HepG2 (cell line): Measurements from ENCODE around the gene LRPPRC. TPM values are rescaled to one million over a fixed set of nuclear protein-coding genes. Genes with fewer than 3 reads are reported as not detected.
A peak's percentile ranks its signal among the peaks of the same experiment; 100 is the strongest.

Source experiments
- CREBL2 ChIP-seq: sonication (generic); formaldehyde crosslinking; IDR thresholded peaks from 2 replicates; pipeline ENCODE4 v1.8.1; 2023; ENCODE audit warnings: missing genetic modification reagents, mild to moderate bottlenecking, borderline replicate concordance
- HDAC1 ChIP-seq: sonication (generic); formaldehyde crosslinking; IDR thresholded peaks from 2 replicates; pipeline ENCODE4 v1.5.1; 2020; ENCODE audit warnings: mild to moderate bottlenecking, missing genetic modification reagents
- HNF4A ChIP-seq: sonication (generic); formaldehyde crosslinking; IDR thresholded peaks from 2 replicates; pipeline ENCODE4 v1.4.0; 2020; ENCODE audit warnings: missing genetic modification reagents
- LCORL ChIP-seq, 2 experiments: fragments of 450-650 bp in 1 of 2; sonication (generic) in 1 of 2; formaldehyde crosslinking in 1 of 2; IDR thresholded peaks; 2 replicates each; pipeline versions ENCODE4 v1.5.0 to v1.6.1; 2017 to 2020; ENCODE audit warnings: antibody characterized with exemption in 1 of 2, missing genetic modification reagents in 1 of 2
- MIER3 ChIP-seq: IDR thresholded peaks from 2 replicates; pipeline ENCODE4 v1.6.1; 2016; ENCODE audit warnings: missing compliant biosample characterization, borderline replicate concordance
- NFYC ChIP-seq: IDR thresholded peaks from 2 replicates; pipeline ENCODE4 v1.6.1; 2016; ENCODE audit warnings: missing genetic modification reagents, missing compliant biosample characterization
- YEATS4 ChIP-seq: sonication (generic); formaldehyde crosslinking; IDR thresholded peaks from 2 replicates; pipeline ENCODE4 v1.4.0; 2020; ENCODE audit warnings: missing genetic modification reagents, borderline replicate concordance
- ZBTB40 ChIP-seq, 2 experiments: fragments of 450-650 bp in 1 of 2; sonication (generic) in 1 of 2; formaldehyde crosslinking in 1 of 2; IDR thresholded peaks; 2 replicates each; pipeline versions ENCODE4 v1.6.1 to v1.8.0; 2016 to 2022; ENCODE audit warnings: antibody characterized with exemption in 1 of 2, mild to moderate bottlenecking in 1 of 2, missing genetic modification reagents in 1 of 2
- ZNF138 ChIP-seq: sonication (generic); formaldehyde crosslinking; IDR thresholded peaks from 2 replicates; pipeline ENCODE4 v1.5.0; 2020; ENCODE audit warnings: mild to moderate bottlenecking, low read depth, missing genetic modification reagents
- ZNF235 ChIP-seq: sonication (generic); formaldehyde crosslinking; IDR thresholded peaks from 2 replicates; pipeline ENCODE4 v1.8.1; 2023; ENCODE audit warnings: mild to moderate bottlenecking, missing genetic modification reagents, borderline replicate concordance
- ZNF512B ChIP-seq: sonication (generic); formaldehyde crosslinking; IDR thresholded peaks from 2 replicates; pipeline ENCODE4 v1.5.1; 2020; ENCODE audit warnings: missing genetic modification reagents, mild to moderate bottlenecking, borderline replicate concordance
- ZNF572 ChIP-seq: sonication (generic); formaldehyde crosslinking; IDR thresholded peaks from 2 replicates; pipeline ENCODE4 v1.5.1; 2020; ENCODE audit warnings: mild to moderate bottlenecking, missing genetic modification reagents
- ZNF644 ChIP-seq: IDR thresholded peaks from 2 replicates; pipeline ENCODE4 v1.6.1; 2016; ENCODE audit warnings: low read depth
- polyA plus RNA-seq, 8 experiments: library from polyadenylated mRNA; depleted of rRNA in 3 of 8; stranded (reverse) in 7 of 8; unstranded in 1 of 8; fragments of >200 nt; fragmentation: Illumina TruSeq in 4 of 8; extraction: Trizol in 4 of 8; gene quantifications; 2 replicates each; pipeline versions ENCODE4 v1.2.1 to v1.2.3, GENCODE V29; 2011 to 2016; ENCODE audit warnings: low read depth in 4 of 8, missing spikeins in 1 of 8, mixed read lengths in 1 of 8; ENCODE audit not compliant: insufficient read depth in 1 of 8
- total RNA-seq, 5 experiments: library from RNA; depleted of rRNA; stranded (reverse); fragments of >200 nt; fragmentation: Illumina TruSeq; extraction: Trizol; gene quantifications; 2 replicates each; pipeline ENCODE4 v1.2.3, GENCODE V29; 2016; ENCODE audit warnings: low read depth in 1 of 5
- TF ChIP-seq, protein P1 (sequence below): sonication (generic); formaldehyde crosslinking; IDR thresholded peaks from 2 replicates; pipeline ENCODE4 v1.9.0; 2021; ENCODE audit warnings: missing genetic modification reagents, borderline replicate concordance

LRPPRC gene
- total and polyA plus RNA-seq, 2 of the 13 experiments (the other 11 are each of a cell fraction or from before 2014, with no cell fraction given), result 117 to 167 TPM

DNA sequence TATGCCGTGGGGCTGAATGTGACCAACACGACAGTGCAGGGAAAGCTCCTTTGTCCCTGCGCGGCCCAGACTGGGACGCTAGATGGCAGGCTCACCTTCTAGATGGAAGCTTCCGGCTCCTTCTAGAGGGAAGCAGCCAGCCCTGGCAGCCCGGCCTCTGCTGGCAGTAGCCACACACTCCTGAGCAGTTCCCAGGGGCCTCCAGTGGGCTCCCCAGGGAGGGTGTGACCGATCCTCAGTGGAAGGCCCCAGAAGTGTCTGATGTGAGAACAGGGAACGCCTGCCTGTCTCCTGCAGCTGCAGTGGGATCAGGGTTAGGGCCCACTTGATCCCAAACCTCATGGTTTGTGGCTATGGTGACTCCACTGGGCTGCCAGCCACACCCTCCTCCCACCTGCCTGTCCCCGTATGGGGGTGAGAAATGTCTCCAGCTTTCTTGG, 48.5 kb upstream of the LRPPRC start (continued):
- TF ChIP-seq ZNF235 (no peak), YEATS4 (CRISPR knock-in tag) (no peak), CREBL2 (CRISPR knock-in tag) (no peak), NFYC (CRISPR knock-in tag) (0 out of 2 replicates have a peak, but pooled peaks have one; percentile 23), MIER3 (CRISPR knock-in tag) (peak; percentile 86), ZBTB40 (IDR thresholded peaks at IDR 0.05) (no peak), ZBTB40 (CRISPR knock-in tag; IDR thresholded peaks at IDR 0.05) (no peak), ZNF138 (CRISPR knock-in tag) (no peak), LCORL (IDR thresholded peaks at IDR 0.05) (no peak), LCORL (CRISPR knock-in tag; IDR thresholded peaks at IDR 0.05) (peak; percentile 51; the same call in 1 of the 2 replicates), HDAC1 (CRISPR knock-in tag) (0 out of 2 replicates have a peak, but pooled peaks have one; percentile 27), ZNF512B (CRISPR knock-in tag) (peak; percentile 46; the same call in 1 of the 2 replicates), ZNF644 (CRISPR knock-in tag) (no peak), HNF4A (0 out of 2 replicates have a peak, but pooled peaks have one; percentile 5), ZNF572 (no peak)
- TF ChIP-seq, protein P1, sequence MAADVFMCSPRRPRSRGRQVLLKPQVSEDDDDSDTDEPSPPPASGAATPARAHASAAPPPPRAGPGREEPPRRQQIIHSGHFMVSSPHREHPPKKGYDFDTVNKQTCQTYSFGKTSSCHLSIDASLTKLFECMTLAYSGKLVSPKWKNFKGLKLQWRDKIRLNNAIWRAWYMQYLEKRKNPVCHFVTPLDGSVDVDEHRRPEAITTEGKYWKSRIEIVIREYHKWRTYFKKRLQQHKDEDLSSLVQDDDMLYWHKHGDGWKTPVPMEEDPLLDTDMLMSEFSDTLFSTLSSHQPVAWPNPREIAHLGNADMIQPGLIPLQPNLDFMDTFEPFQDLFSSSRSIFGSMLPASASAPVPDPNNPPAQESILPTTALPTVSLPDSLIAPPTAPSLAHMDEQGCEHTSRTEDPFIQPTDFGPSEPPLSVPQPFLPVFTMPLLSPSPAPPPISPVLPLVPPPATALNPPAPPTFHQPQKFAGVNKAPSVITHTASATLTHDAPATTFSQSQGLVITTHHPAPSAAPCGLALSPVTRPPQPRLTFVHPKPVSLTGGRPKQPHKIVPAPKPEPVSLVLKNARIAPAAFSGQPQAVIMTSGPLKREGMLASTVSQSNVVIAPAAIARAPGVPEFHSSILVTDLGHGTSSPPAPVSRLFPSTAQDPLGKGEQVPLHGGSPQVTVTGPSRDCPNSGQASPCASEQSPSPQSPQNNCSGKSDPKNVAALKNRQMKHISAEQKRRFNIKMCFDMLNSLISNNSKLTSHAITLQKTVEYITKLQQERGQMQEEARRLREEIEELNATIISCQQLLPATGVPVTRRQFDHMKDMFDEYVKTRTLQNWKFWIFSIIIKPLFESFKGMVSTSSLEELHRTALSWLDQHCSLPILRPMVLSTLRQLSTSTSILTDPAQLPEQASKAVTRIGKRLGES (CRISPR knock-in tag), result no peak
